NCI-H748 (cell line): ENCODE measurements around the gene CCDC154.

ENCODE experiments used
- DNase-seq: peaks from one replicate; lab custom pipeline; 2025; ENCODE audit not compliant: unreplicated experiment; lab: John Stamatoyannopoulos, UW

The CCDC154 gene

DNA sequence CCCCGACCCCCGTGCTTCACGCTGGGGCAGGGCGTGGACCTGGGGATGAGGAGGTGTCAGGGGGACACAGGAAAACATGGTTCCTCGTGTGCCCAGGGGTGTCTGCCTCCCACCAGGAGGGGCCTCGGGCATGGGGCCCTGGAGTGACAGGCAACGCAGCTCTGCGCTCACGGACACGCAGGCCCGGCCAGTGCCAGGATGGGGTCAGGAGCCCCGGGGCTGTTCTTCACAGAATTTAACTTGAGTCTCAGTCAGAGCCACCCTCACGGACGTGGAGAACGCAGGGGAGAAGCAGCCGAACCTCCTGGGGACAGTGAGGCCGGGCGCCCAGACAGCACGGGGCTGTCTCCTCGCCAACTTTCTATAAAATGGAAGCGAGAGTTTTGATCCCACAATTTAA is 46.6 kb downstream of the CCDC154 start:
- no peak for DNase-seq

- no peak for DNase-seq
Measured at GRCh38 chr16:1395444-1396031, 48.8 kb downstream of the CCDC154 start.

- no peak for DNase-seq
Measured at GRCh38 chr16:1394367-1394951, 49.9 kb downstream of the CCDC154 start.

DNA sequence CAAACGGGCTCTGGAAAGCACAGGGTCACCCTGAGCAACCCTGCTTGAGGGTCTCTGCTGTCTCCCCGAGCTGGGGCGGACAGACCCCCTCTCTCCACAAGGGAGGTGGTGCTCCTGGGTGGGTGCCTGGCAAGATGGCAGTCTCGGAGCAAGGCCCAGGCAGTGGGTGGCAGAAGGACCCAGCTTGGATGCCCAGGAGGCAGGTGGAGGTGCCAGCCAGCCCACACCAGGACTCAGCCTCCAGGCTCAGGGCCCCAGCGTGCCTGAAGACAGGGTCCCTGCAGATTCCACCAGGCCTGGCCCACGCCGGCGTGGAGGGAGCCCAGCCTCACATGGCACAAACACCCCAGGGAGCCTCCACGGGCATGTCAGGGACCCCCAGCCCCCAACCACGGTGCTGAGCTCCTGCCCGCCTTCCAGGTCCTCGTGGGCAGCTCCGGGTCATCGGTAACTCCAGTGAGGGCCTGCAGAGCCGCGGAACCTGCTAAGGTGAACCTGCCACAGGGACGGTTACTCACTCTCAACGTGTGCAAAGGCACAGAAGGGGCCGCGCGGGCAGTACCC is 50.7 kb downstream of the CCDC154 start:
- DNase-seq: no peak

- no peak for DNase-seq
Measured at GRCh38 chr16:1392826-1393225, 51.5 kb downstream of the CCDC154 start.

GRCh38 chr16:1390239-1390779 is 54.0 kb downstream of the CCDC154 start:
- no peak for DNase-seq

GRCh38 chr16:1389762-1390161 is 54.6 kb downstream of the CCDC154 start:
- DNase-seq: no peak

- no peak for DNase-seq
Measured at GRCh38 chr16:1387331-1387730, 57.0 kb downstream of the CCDC154 start.

- no peak for DNase-seq
Measured at GRCh38 chr16:1385232-1385631, 59.1 kb downstream of the CCDC154 start.
